ENCODE results near the gene APOL4.
"Not testable (repeated sequence)": the region's sequence is repeated elsewhere in the genome, so short reads cannot be mapped to it uniquely, and the experiment has no call there.

The APOL4 gene

DNA sequence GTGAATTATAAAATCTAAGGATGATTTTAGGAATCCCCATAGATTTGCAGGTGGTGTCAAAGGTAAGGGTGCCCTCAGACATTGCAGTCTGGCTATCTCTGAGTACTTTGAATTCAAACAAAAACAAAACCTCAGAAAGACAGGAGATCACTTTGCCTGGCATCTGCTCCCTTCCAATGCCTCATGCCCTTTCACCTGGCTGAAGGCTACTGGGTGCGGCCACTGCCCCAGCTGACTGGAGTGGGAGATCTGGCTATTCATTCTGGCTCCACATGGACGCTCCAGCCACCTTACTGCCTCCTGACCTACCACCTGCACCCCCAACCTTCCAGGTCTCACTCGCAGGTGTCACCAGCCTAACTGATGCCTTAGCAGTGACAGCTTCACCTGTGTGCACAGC, 28.0 kb upstream of the APOL4 start:
- not testable (repeated sequence) for DNase-seq

DNA sequence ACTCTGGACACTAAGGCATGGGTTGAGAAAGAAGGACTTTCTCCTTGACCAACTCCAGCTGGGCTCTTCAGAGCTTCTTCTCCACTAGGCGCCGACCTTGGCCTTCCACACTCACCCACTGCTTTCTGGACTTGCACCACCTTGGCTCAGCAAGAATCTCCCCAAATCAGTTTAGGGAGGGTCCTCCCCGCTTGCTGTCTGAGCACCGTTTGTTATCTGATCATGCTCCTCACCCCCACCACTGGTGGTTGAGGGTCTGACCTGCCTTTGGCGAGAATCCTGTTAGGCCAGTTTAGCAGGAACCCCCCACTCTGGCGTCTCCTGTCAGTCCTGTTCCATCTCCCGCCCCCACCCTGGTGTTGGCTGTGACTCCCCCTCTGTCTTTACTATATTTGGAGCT, 27.3 kb upstream of the APOL4 start:
- no peak for DNase-seq

DNA sequence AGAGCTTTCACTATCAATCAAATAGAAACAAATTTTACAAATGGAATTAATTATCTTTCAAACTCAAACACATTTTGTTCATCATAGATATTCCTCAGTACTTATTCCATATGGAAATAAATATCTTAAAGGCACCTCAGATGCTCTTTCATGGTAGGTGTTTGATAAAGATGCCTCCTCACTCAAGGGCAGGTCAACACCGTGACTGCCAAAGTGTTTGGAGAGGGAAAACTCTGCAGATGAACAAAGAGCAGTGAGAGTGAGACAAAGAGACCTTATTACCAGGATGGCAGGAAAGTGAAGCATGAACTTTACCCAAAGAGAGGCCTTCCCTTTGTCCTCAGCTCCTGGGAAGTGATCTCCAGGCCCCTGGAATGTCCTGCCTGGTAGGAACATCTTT, 26.8 kb upstream of the APOL4 start:
- not testable (repeated sequence) for DNase-seq

DNA sequence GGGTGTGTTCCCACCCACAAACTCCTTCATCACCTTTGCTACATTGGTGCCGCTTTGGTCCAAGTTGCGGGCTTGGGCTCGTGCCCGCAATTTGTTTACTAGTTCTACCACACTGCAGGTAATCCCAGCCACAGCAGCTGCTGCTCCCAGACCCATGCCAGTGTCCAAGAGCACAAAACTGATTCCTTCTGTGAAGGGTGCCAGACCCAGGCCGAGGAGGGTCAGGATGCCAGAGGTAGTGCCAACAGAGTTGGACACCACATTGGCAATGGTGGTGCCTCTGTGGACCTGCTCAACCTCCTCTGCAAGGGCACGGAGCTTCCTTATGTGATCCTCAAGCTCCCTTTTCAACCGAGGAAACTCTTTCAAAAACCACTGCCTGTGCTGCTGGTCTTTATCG, 26.2 kb upstream of the APOL4 start:
- DNase-seq: no peak

DNA sequence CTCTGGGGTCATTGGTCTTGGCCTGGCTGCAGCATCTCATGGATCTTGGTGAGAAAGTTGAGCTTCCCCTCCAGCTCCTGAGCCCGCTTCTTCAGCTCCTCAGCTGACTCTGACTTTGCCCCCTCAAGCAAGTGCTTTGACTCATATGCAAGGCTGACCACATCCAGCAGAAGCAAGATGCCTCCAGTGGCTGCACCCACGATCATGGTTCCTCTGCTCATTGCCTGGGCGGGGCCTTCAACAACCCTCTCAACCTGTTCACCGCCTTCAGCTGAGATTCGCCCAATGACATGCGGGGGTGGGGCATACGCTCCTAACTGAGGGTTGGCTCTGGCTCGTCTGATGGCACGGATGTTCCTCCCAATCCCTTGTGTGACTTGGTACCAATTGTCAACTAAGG, 25.8 kb upstream of the APOL4 start:
- DNase-seq: peak; percentile 19

DNA sequence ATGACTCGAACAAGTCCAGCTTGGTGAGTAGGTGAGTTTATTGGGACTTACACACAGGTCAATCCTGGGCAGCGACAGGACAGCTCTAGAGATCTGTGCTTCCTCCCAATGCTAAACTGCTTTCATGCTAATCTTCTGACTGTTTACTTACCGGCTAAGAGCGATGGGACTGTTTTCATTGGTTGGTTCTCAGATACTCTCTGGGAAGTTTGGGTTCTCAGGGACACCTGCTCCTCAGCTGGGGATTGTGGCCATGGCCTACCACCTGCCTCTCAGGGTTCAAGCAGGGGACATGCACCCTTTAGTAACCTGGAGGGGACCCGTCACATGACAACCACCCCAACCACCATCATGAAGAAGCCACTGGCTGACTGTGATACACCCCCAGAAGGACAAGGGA, 24.6 kb upstream of the APOL4 start:
- no peak for DNase-seq

DNA sequence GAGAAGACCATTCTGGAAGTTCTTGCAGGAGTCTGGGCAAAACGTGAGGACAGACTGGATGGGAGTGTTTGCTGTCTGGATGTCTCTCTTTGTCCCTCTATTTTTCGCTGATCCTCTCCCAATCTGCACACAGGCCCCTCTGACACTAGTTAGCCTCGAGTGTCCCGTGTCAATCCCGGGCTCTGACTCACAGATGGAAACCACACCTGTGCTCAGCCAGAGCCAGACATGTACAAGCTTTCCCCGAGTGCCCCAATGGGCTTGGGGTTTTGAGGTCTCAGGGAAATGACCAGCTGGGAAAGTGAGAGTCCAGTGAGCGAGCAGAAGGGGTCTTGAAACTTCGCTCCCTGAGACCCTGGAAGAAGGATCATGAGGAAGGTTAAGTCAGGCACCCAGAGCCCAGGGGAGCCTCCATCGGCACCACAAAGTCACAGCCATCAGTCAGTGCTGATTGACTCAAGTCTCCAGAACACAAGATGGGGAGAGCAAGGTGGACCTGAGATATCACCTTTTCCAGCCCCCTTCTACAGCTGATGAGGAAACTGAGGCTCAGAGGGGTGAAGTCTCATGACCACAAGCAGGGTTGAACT, 23.8 kb upstream of the APOL4 start:
- no peak for DNase-seq

DNA sequence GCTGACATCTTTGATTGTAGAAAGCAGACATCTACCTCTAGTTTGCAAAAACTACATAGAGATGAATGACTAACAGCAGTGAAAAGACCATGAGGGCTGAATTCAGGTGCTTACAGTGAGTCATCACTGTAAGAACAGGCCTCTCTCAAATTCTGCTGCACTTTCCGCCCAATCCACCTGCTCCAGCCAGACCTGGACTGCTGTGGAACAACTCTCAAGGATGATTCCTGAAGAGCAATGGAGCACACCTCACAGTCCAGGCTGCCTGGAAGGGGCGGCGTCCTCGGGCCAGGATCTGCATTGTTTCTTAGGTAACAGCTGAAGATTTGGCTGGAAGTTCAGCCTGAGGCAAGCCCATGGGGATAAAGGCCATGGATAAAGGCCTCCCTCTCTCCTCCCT, 22.6 kb upstream of the APOL4 start:
- DNase-seq: no peak

DNA sequence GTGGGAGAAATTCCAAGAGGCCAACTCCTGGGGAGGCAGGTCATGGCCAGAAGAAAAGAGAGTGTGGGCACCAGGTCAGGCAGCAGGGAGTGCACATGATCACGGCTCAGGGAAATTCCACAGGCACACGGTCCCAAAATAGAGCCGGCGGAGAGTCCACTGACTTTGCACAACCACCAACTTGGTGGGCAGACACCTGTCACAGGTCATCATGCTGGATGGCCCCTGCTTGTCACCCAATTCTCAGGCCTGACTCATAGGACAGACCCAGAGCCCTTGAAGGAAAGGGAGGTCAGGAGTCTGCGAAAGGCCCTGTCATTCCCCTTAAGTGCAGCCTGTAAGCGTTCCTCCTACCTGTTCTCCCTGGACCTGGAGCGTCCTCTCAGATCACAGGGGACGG, 21.9 kb upstream of the APOL4 start:
- DNase-seq: no peak

DNA sequence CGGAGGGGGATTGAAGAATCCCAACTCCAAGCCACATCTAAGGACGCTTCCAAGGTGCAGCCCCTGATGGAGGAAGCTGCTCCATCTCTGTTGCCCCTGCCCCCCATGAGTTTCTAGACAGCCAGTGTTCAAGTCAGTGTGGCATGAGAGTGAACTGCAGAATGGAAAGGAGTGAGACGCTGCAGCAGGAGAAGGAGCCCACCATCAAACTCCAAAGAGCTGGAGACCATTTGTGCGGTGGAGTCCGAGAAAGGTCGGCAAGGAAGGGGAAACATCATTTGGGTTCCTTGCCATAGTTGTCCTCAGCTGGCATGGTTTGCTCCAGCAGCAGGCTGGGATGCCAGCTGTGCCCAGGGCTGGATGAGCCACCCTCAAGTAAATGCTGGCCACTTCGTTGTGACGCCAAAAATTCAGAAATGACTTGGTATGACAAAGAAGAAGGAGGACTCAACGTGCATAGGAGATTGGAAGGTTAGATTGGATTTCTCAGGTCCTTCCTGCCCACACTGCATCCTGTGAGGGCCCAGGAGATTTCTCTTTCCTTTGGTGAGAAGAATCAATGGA, 21.4 kb upstream of the APOL4 start:
- no peak for DNase-seq

DNA sequence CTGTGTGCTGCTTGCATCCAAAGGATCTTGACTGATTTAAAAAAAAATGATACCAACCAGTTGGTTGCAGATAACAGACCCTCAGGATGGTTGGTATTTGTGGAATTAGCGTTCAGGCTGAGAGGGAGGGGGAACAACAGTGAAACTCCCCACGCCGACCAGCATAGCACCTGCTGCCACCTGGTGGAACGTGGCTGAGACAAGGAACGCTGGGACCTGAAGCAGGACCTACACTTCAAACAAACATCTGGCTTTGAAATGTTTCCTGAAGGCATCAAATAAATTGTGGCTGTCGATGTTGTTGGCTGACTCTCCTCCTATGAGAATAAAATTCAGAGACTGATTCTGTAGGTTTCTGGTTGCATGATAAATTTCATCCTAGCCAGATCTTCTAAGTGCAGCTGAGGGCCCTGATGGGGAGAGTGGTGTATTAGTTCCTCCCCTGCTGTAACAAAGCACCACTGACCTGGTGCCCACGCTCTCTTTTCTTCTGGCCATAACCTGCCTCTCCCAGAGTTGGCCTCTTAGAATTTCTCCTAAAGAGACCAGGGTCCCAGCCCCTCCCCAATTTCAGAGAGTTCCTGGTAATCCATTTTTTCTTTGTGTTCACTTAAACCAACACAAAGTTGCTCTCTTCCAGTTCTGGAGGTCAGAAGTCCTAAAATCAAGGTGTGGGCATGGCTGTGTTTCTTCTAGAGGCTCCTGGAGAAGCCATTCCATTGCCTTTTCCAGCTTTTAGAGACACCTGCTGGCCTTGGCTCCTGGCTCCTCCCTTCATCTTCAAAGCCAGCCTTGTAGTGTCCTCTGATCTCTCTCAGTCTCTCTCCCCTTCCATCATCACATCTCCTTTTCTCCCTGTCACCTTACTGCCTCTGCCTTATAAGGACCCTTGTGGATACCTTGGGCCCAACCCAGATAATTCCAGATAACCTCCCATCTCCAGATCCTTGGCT, 20.5 kb upstream of the APOL4 start:
- peak; percentile 67 for DNase-seq

DNA sequence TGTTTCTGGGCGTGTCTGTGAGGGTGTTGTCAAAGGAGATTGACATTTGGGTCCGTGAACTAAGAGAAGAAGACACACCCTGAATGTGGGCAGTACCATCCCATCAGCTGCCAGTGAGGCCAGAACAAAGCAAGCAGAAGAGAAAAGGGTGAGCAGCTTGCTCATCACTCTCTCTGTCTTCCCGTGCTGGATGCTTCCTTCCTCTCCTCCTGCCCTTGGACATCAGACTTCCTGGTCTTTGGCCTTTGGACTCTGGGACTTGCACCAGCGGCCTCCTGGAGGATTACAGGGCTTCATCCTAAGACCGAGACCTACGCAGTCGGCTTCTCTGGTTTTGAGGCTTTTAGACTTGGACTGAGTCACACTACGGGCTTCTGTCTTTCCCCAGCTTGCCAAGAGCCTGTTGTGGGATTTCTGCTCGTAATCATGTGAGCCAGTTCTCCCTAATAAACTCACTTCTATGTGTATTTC, 18.9 kb upstream of the APOL4 start:
- DNase-seq: no peak

DNA sequence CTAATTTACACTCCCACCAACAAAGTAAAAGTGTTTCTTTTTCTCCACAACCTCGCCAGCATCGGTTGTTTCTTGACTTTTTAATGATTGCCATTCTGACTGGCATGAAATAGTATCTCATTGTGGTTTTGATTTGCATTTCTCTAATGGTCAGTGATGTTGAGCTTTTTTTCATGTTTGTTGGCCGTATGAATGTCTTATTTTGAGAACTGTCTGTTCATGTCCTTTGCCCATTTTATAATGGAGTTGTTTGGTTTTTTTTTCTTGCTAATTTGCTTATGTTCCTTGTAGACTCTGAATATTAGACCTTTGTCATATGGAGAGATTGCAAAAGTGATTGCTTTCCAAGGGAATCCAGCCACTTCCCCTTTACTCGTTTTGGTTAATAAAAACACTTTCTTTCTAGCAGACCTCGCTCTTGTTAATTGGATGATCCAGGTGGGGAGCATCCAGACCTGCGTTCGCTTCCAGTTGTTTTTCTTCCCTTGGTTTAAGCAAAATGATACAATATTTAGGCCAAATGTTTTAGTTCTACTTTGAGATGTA, 17.1 kb upstream of the APOL4 start:
- no peak for DNase-seq

DNA sequence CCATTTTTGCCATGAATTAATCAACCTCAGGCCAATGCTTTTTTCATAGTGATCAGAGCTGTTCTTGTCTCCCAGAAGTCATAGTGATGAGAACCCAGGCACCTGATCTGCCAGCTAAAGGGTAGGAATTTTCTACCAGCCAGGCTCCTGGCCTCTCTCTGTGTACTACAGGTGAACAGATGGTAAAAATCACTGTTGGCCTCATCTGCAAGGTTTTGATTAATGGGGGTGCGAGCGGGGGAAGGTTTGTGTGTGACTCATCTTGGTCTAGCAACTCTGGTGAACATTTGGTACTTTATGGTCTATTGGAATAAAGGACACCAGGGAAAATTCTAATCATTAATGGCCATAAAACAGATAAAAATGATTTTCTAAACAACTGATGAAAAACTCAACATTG, 14.4 kb upstream of the APOL4 start:
- no peak for DNase-seq

DNA sequence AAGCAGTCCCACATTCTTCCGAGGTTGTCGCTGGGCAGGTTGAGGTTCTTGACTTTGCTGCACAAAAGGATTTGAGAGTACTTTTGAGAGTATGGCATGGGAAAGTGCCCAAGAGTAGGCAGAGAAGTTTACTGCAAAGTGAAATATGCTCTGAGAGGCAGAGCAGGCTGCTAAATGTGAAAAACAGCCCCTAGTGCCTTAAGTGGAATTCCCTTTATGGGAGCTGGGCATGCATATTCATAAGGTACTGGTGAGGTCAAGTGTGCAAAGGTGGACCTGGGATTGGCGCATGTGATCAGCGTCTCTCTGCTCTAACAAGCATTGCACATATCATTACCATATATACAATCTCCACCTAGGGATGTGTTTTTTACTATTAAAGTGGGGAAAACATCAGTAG, 12.0 kb upstream of the APOL4 start:
- no peak for DNase-seq

DNA sequence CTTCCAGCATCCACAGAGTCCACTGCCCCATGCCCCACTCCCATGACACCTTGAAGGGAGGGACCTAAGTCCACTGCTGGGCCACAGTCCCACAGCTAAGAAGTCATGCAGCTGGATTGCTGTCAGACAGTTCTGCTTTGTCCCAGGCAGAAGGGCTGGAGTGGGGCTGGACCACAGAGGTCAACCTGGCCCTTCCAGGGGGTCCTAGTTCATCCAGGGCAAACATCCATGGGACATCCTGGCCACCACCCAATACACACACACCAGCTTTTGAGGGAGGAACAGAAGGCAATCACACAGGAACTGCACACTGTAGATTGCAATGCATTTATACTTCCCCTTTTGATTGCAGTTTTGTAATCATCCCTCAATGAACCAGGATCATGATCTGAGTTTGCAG, 11.3 kb upstream of the APOL4 start:
- no peak for DNase-seq

DNA sequence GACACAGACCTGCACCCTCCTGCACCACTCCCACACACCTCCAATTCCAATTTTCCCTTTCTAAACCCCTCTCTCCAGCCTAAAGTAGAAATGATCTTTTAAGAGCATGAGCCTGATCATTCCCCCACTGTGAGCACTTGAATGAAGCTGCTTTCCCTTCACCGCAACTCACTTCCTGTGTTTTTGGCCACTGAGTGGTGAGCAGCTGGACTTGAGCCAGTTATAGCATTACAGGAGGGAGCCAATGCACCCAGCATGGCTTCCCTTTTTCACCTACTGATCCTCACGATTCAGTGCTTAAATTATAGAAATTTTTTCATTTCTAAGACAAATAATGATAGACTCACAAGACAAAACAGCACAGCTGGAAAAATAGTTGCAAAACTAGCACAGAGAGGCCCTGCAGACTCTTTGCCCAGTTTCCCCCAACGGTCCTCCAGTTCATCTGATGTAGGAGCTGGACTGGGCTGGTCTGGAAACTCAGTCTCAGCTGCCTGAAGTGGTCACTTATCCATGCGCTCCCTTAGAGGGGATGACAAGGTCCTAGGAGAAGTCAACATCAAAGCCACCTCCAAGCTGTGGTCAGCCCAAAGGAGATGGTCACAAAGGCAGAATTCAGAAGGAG, 9.7 kb upstream of the APOL4 start:
- no peak for DNase-seq

DNA sequence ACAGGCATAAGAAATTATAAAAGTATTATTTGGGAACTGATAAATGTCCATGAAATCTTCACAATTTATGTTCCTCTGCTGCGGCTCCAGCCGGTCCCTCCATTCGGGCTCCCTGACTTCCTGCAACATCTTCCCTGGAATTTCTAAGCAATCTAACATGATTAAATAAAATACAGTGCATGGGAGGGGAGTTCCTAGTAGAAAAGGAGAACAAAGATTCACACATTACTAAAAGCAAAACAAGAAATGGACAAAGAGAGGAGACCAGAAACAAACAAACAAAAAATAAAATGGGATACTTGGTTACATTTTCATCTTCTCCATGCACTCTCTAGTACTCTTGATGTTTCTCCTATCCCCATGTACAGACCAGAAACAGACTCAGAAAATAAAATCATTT, 8.6 kb upstream of the APOL4 start:
- DNase-seq: no peak

DNA sequence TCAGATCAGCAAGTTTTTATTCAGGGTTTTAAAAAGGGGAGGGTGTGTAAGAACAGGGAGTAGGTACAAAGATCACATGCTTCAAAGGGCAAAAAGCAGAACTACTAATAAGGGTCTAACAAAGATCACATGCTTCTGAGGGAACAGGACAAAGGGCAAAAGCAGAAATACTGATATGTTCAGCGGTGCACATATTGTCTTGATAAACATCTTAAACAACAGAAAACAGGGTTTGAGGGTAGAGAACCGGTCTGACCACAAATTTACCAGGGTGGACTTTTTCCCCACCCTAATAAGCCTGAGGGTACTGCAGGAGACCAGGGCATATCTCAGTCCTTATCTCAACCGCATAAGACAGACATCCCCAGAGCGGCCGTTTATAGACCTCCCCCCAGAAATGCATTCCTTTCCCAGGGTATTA, 7.9 kb upstream of the APOL4 start:
- DNase-seq: not testable (repeated sequence)

DNA sequence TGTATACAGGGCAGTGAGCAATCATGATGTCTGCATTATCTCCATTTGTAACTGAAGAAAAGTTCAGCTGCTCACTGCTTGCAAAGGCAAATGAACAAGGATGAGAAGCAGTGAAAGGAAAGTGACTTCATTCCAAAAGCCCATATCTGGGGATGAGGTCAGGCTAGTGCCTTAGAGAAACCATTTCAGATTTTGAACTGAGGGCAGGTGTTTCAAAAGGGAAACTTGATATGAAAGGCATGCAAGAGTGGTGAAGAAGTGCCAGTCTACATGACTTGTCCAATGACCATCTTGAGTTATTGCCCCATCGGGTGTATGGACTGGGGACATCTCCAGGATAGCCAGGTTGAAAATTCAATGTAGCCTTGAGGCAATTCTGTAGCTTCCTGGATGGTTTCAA, 7.3 kb upstream of the APOL4 start:
- no peak for DNase-seq

DNA sequence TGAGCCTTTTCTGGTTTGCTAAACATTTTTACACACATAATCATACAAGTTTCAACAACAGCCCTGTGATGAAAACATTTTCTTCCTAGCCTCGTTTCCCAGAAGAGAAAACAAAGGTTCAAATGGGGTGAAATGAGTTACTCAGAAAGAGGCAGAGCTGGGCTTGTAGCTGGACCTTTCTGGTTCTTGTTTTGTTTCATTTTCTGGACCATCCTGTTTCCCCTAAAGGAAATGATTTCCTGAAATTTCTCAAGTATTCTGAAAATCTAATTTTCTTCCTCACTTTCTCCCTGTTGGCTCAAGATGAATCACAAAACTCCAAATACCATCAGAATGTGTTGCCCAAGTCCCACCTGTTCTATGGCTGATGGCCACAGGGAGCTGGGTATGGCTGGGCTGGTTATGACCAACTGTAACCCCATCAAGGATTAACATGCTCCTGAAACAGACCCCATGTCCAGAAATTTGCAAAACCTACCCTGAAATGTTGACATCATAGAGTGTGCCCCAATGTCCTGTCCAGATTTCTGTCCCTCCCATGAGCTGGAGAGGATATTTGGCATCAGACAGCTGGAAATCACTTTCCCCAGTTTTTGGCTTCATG, 6.7 kb upstream of the APOL4 start:
- no peak for DNase-seq

DNA sequence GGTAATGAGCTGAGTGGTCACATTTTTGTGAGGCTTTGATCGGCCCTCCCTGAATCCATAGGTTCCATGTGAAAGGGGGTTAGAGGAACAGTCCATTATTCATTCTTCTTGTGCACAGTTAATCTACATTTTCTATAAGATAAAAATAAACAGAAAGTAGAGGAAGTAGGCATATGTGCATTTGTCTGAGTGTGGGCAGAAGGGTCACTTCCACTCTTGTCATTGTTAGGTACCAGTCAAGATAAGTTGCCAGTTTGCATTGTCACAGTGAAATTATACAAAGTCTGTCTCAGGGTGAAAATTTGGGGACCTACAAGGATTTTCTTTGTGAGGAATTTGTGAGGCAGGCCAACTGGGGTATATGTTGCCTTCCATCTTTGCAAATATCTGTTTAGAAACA, 4.6 kb upstream of the APOL4 start:
- no peak for DNase-seq

DNA sequence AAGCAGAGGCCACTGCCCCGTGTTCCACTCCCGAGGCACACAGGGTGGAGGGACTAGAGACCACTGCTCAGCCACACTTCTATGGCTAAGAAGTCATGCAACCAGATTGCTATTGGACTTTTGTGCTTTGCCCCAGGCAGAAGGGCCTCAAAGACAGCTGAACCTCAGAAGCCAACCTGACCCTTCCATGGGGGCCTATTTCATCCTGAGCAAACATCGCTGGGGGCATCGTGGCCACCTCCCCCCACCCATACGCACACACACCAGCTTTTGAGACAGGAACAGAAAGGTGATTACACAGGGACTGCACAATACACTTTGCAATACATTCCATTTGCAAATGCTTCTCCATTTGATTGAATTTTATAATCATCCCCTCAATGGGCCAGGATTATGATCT, 4.0 kb upstream of the APOL4 start:
- DNase-seq: not testable (repeated sequence)

All from stimulated activated CD4-positive, alpha-beta T cell treated with anti-CD3 and anti-CD28 coated beads, Interleukin-15, amount 100 ng/mL, for 24 hours (primary cell).